Tibial nerve (tissue), 4 donors: ENCODE results near the gene LAYN. TPM values are rescaled to one million over a fixed set of nuclear protein-coding genes. Genes with fewer than 3 reads are reported as not detected.

Experiments
- DNase-seq, 2 donors: peaks; one replicate each; pipeline ENCODE4 v3.0.0-alpha.2; 2019; ENCODE audit warnings: low spot score in 2 of 2
- H3K27ac ChIP-seq, 4 donors: fragments of 200-600 bp; sonication (generic) in 3 of 4; one replicate each; pipeline ENCODE4 v1.5.1; 2017 to 2019; ENCODE audit warnings: mild to moderate bottlenecking in 1 of 4
- H3K27me3 ChIP-seq, 2 donors: fragments of 200-600 bp; sonication (generic) in 1 of 2; one replicate each; pipeline versions ENCODE4 v1.5.1 to v1.6.0; 2017 to 2019
- H3K36me3 ChIP-seq, 3 donors: fragments of 200-600 bp; sonication (generic); one replicate each; pipeline ENCODE4 v1.5.1; 2018 to 2019
- H3K4me1 ChIP-seq, 4 donors: fragments of 200-600 bp; sonication (generic) in 3 of 4; one replicate each; pipeline ENCODE4 v1.5.1; 2017 to 2019
- H3K4me3 ChIP-seq, 4 donors: fragments of 200-600 bp; sonication (generic) in 3 of 4; one replicate each; pipeline ENCODE4 v1.5.1; 2017 to 2019; ENCODE audit warnings: mild to moderate bottlenecking in 1 of 4, moderate library complexity in 1 of 4
- H3K9me3 ChIP-seq, 4 donors: fragments of 200-600 bp; sonication (generic) in 3 of 4; one replicate each; pipeline ENCODE4 v1.5.1; 2017 to 2019
- CTCF ChIP-seq, 5 experiments: fragments of 200-600 bp in 3 of 5; fragments of 450-650 bp in 2 of 5; sonication (generic) in 3 of 5; IDR thresholded peaks; one replicate each; pipeline ENCODE4 v1.5.1; 2016 to 2019; ENCODE audit warnings: antibody characterized with exemption in 5 of 5, mild to moderate bottlenecking in 3 of 5, moderate library complexity in 2 of 5
- EP300 ChIP-seq, 2 donors: sonication (generic); formaldehyde crosslinking; IDR thresholded peaks; one replicate each; pipeline ENCODE4 v1.6.1; 2017; ENCODE audit warnings: antibody characterized with exemption in 2 of 2, mild to moderate bottlenecking in 1 of 2
- POLR2A ChIP-seq, 2 donors: fragments of 450-650 bp; IDR thresholded peaks; one replicate each; pipeline ENCODE4 v1.6.1; 2017; ENCODE audit warnings: antibody characterized with exemption in 2 of 2, mild to moderate bottlenecking in 2 of 2, moderate library complexity in 2 of 2
- WGBS, 2 donors: methylation state at CpG; one replicate each; pipeline ENCODE4 v1.1.5; 2018; 5-methylcytosine and 5-hydroxymethylcytosine counted together
- total RNA-seq, 4 donors: library from RNA; depleted of rRNA; stranded (reverse); fragments of >200 nt; gene quantifications; one replicate each; pipeline ENCODE4 v1.1.0, GENCODE V29; 2016

The LAYN gene
- total RNA-seq, 4 donors from 2014 or later: 4.6 to 20.1 (median 5.2) TPM

- no peak for DNase-seq
- Histone ChIP-seq H3K4me3 (no peak overlapping the region), H3K36me3 (peaks cover 0 to 50% (median 0%) of the 10 kb centered on the region in 3 donors), H3K27me3 (no peaks in the 10 kb centered on the region), H3K9me3 (no peaks in the 10 kb centered on the region), H3K27ac (no peak overlapping the region), H3K4me1 (no peaks in the 10 kb centered on the region)
- TF ChIP-seq EP300 (IDR thresholded peaks at IDR 0.05) (no peak), CTCF (IDR thresholded peaks at IDR 0.05) (no peak), POLR2A (IDR thresholded peaks at IDR 0.05) (no peak)
- 80% methylated on average over 9 to 11 of the region's 11 CpGs for WGBS, 2 donors
Measured at GRCh38 chr11:111549196-111549868, 8.8 kb downstream of the LAYN start.

GRCh38 chr11:111549869-111550203 is 9.3 kb downstream of the LAYN start:
- Histone ChIP-seq H3K9me3 (no peaks in the 10 kb centered on the region), H3K27ac (no peak overlapping the region), H3K4me1 (no peaks in the 10 kb centered on the region), H3K36me3 (peaks cover 0 to 50% (median 0%) of the 10 kb centered on the region in 3 donors), H3K27me3 (no peaks in the 10 kb centered on the region), H3K4me3 (no peak overlapping the region)
- WGBS, 2 donors: 62 to 63% methylated on average over 3 of the region's 3 CpGs
- DNase-seq: no peak
- TF ChIP-seq CTCF (IDR thresholded peaks at IDR 0.05): no peak

GRCh38 chr11:111550258-111550657 is 9.7 kb downstream of the LAYN start:
- TF ChIP-seq EP300 (IDR thresholded peaks at IDR 0.05): no peak
- TF ChIP-seq CTCF (IDR thresholded peaks at IDR 0.05): no peak
- no peak for TF ChIP-seq POLR2A (IDR thresholded peaks at IDR 0.05)
- Histone ChIP-seq H3K4me3 (no peak overlapping the region), H3K27me3 (no peaks in the 10 kb centered on the region), H3K36me3 (peaks cover 0 to 50% (median 0%) of the 10 kb centered on the region in 3 donors), H3K27ac (no peak overlapping the region), H3K4me1 (no peaks in the 10 kb centered on the region), H3K9me3 (no peaks in the 10 kb centered on the region)
- 75 to 83% methylated on average over 2 of the region's 2 CpGs for WGBS, 2 donors
- DNase-seq: no peak

- peaks cover 0 to 7% (median 0%) of the 10 kb centered on the region in 4 donors for H3K9me3 ChIP-seq
- H3K27me3 ChIP-seq: no peaks in the 10 kb centered on the region
- peaks cover 0 to 21% (median 0%) of the 10 kb centered on the region in 3 donors for H3K36me3 ChIP-seq
- H3K4me1 ChIP-seq: peaks cover 0 to 7% (median 0%) of the 10 kb centered on the region in 4 donors
- TF ChIP-seq EP300 (IDR thresholded peaks at IDR 0.05): no peak
- no peak for TF ChIP-seq CTCF (IDR thresholded peaks at IDR 0.05)
- no peak for TF ChIP-seq POLR2A (IDR thresholded peaks at IDR 0.05)
- no peak for DNase-seq
- no peak overlapping the region for H3K27ac ChIP-seq
- no peak overlapping the region for H3K4me3 ChIP-seq
Measured at GRCh38 chr11:111554532-111554931, 14.0 kb downstream of the LAYN start.

- peaks cover 0 to 7% (median 0%) of the 10 kb centered on the region in 4 donors for H3K9me3 ChIP-seq
Measured at GRCh38 chr11:111555255-111555654, 14.7 kb downstream of the LAYN start.

More at GRCh38 chr11:111555255-111555654, 14.7 kb downstream of the LAYN start:
- H3K27ac ChIP-seq: no peak overlapping the region
- peaks cover 0 to 20% (median 0%) of the 10 kb centered on the region in 3 donors for H3K36me3 ChIP-seq
- H3K4me1 ChIP-seq: peaks cover 0 to 7% (median 0%) of the 10 kb centered on the region in 4 donors
- H3K27me3 ChIP-seq: no peaks in the 10 kb centered on the region
- no peak for DNase-seq
- TF ChIP-seq CTCF (IDR thresholded peaks at IDR 0.05) (no peak), EP300 (IDR thresholded peaks at IDR 0.05) (no peak), POLR2A (IDR thresholded peaks at IDR 0.05) (no peak)
- H3K4me3 ChIP-seq: no peak overlapping the region
